Neuronal stem cell (in vitro differentiated cells): ENCODE results near the gene B4GALNT4.

Source experiments
- DNase-seq: peaks from one replicate; pipeline ENCODE4 v3.0.0-alpha.2; 2013; ENCODE audit warnings: low spot score
- H2AFZ ChIP-seq: one replicate; pipeline ENCODE4 v1.6.1; 2013; ENCODE audit warnings: mild to moderate bottlenecking, low read length, inconsistent platforms
- H2AK5ac ChIP-seq: 2 replicates; pipeline ENCODE4 v1.6.1; 2013; ENCODE audit warnings: low read depth, mild to moderate bottlenecking, inconsistent platforms, low read length, moderate library complexity, mixed read lengths
- H2BK120ac ChIP-seq: 2 replicates; pipeline ENCODE4 v1.6.1; 2013; ENCODE audit warnings: low read depth, mild to moderate bottlenecking, inconsistent platforms, low read length, moderate library complexity, mixed read lengths
- H2BK12ac ChIP-seq: one replicate; pipeline ENCODE4 v1.6.1; 2013; ENCODE audit warnings: low read length, inconsistent platforms
- H2BK15ac ChIP-seq: 2 replicates; pipeline ENCODE4 v1.6.1; 2013; ENCODE audit warnings: mild to moderate bottlenecking, low read length, inconsistent platforms, mixed read lengths
- H2BK5ac ChIP-seq: one replicate; pipeline ENCODE4 v1.6.1; 2013; ENCODE audit warnings: inconsistent platforms, mild to moderate bottlenecking, low read length, moderate library complexity
- H3K14ac ChIP-seq: one replicate; pipeline ENCODE4 v1.6.1; 2013; ENCODE audit warnings: low read length, inconsistent platforms
- H3K18ac ChIP-seq: 2 replicates; pipeline ENCODE4 v1.6.1; 2013; ENCODE audit warnings: low read length, inconsistent platforms
- H3K23ac ChIP-seq: 2 replicates; pipeline ENCODE4 v1.6.1; 2013; ENCODE audit warnings: low read depth, mild to moderate bottlenecking, mixed read lengths, low read length, inconsistent platforms; ENCODE audit not compliant: poor library complexity
- H3K27ac ChIP-seq: replicated peaks from 3 replicates; pipeline ENCODE4 v1.5.1; 2013; ENCODE audit warnings: low read length, inconsistent platforms
- H3K27me3 ChIP-seq, 3 experiments: 2 replicates each; pipeline ENCODE4 v1.6.1; 2013; ENCODE audit warnings: low read length in 3 of 3, mild to moderate bottlenecking in 2 of 3, inconsistent platforms in 1 of 3, low read depth in 1 of 3, mixed read lengths in 1 of 3, moderate library complexity in 1 of 3; ENCODE audit not compliant: control insufficient read depth in 3 of 3, insufficient read depth in 3 of 3
- H3K36me3 ChIP-seq, 2 donors: replicated peaks in 1 of 2; 2 replicates each; pipeline ENCODE4 v1.6.1; 2013; ENCODE audit warnings: low read length in 2 of 2; ENCODE audit not compliant: control insufficient read depth in 2 of 2, insufficient read depth in 2 of 2
- H3K4ac ChIP-seq: 2 replicates; pipeline ENCODE4 v1.6.1; 2013; ENCODE audit warnings: inconsistent platforms, mild to moderate bottlenecking, low read length, moderate library complexity
- H3K4me1 ChIP-seq, 2 donors: 1 replicate in 1 of 2; 2 replicates in 1 of 2; pipeline ENCODE4 v1.6.1; 2013; ENCODE audit warnings: low read length in 2 of 2, low read depth in 1 of 2; ENCODE audit not compliant: control insufficient read depth in 2 of 2, insufficient read depth in 1 of 2
- H3K4me2 ChIP-seq: one replicate; pipeline ENCODE4 v1.6.1; 2013; ENCODE audit warnings: mild to moderate bottlenecking, low read length, inconsistent platforms; ENCODE audit not compliant: insufficient read depth, poor library complexity, severe bottlenecking
- H3K4me3 ChIP-seq, 2 donors: 2 replicates each; pipeline ENCODE4 v1.5.1; 2013; ENCODE audit warnings: low read length in 2 of 2, mild to moderate bottlenecking in 2 of 2, inconsistent platforms in 1 of 2, moderate library complexity in 1 of 2
- H3K79me1 ChIP-seq: one replicate; pipeline ENCODE4 v1.6.1; 2013; ENCODE audit warnings: low read depth, mild to moderate bottlenecking, inconsistent platforms, low read length, moderate library complexity
- H3K9ac ChIP-seq: one replicate; pipeline ENCODE4 v1.6.1; 2013; ENCODE audit warnings: mild to moderate bottlenecking, low read depth, low read length, inconsistent platforms; ENCODE audit not compliant: poor library complexity
- H3K9me3 ChIP-seq, 2 donors: replicated peaks in 1 of 2; 2 replicates each; pipeline versions ENCODE3 to v1.6.1; 2013; ENCODE audit warnings: low read length in 2 of 2, mild to moderate bottlenecking in 2 of 2, inconsistent platforms in 1 of 2, low read depth in 1 of 2, mixed read lengths in 1 of 2, moderate library complexity in 1 of 2; ENCODE audit not compliant: control insufficient read depth in 2 of 2, insufficient read depth in 1 of 2
- H4K8ac ChIP-seq: one replicate; pipeline ENCODE4 v1.6.1; 2013; ENCODE audit warnings: low read depth, mild to moderate bottlenecking, inconsistent platforms, low read length, moderate library complexity
- H4K91ac ChIP-seq: one replicate; pipeline ENCODE4 v1.6.1; 2013; ENCODE audit warnings: low read length, low read depth, mild to moderate bottlenecking, inconsistent platforms; ENCODE audit not compliant: poor library complexity
- WGBS, 2 donors: extraction: QIAGEN DNeasy Blood & Tissue Kit; methylation state at CpG; one replicate each; pipeline ENCODE4 v1.1.7; 2013; ENCODE audit warnings: missing lambda C conversion rate in 2 of 2, mixed read lengths in 1 of 2; ENCODE audit not compliant: insufficient read length in 2 of 2, insufficient replicate concordance in 1 of 2; ENCODE audit errors: extremely low coverage in 2 of 2; 5-methylcytosine and 5-hydroxymethylcytosine counted together

B4GALNT4 gene

GRCh38 chr11:356610-357009 lies 12.7 kb upstream of the B4GALNT4 start:
- no peak for DNase-seq

DNA sequence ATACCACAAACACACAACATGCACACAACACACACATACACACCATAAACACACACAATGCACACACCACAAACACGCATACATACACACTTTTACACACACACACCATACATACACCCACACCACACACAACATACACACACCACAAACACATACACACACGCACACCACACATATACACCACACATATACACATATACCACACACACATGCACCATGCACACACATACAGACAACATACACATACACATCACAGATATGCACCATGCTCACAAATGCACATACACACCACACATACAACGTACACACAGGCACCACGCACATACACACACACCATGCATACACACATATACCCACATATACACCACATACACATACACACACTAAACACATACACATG lies 11.7 kb upstream of the B4GALNT4 start:
- Histone ChIP-seq H3K14ac (no peak overlapping the region), H3K4me3 (peak overlapping the region in 1 of 2 donors; percentile 63), H2BK12ac (no peak overlapping the region)

More at GRCh38 chr11:356610-357009, 12.7 kb upstream of the B4GALNT4 start:
- Histone ChIP-seq H3K4me2 (no peak overlapping the region), H3K27me3 (no peaks in the 10 kb centered on the region), H3K4ac (no peak overlapping the region), H3K9me3 (peaks cover 15 to 27% of the 10 kb centered on the region in 2 donors), H2BK5ac (no peak overlapping the region), H3K9ac (peak overlapping the region; percentile 50), H4K91ac (peak overlapping the region; percentile 56), H3K27ac (no peak overlapping the region), H2BK15ac (no peak overlapping the region), H2AK5ac (no peak overlapping the region), H3K18ac (no peak overlapping the region), H2BK12ac (no peak overlapping the region), H2AFZ (no peak overlapping the region), H3K79me1 (peaks cover 4% of the 10 kb centered on the region), H3K4me3 (peak overlapping the region in 1 of 2 donors; percentile 63), H3K36me3 (peaks cover 0 to 11% of the 10 kb centered on the region in 2 donors), H3K4me1 (peaks cover 6 to 12% of the 10 kb centered on the region in 2 donors), H4K8ac (peak overlapping the region; percentile 88), H3K23ac (peak overlapping the region; percentile 29), H3K14ac (peak overlapping the region; percentile 11), H2BK120ac (no peak overlapping the region)
- no CpG with 5 or more reads among the region's 6 CpGs for WGBS, 2 donors

DNA sequence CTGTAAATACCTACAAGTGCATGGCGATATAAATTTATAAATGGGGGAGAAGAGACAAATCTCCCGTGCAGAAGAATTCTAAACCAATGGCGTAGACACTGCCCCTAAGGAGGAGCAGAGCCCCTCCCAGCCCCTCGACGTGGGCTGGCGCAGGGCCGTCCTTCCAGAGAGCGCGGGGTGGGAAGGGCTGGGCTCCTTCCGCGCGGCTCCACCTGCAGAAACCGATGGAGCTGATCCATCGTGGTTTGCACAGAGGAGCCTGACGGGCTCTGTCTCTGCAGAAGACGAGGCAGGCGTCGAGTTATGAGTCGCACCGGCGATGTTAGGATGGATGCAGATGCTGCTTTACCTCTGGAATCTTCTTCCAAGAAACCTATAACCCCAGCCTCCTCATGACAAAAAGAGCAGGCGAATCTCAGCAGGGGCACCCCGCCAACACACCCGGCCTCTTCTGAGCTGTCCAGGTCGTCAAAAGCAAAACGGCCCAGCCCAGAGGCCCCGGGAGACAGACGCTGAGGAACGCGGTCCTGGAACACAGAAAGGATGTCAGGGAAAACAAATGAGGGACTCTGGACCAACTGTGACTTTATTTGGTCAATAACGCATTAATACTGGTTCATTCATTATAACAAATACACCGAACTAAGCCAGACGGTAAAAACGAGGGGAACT lies 11.0 kb upstream of the B4GALNT4 start:
- WGBS, 2 donors: no CpG with 5 or more reads among the region's 34 CpGs
- peak overlapping the region; percentile 59 for H2AFZ ChIP-seq
- H2BK15ac ChIP-seq: no peak overlapping the region
- H3K18ac ChIP-seq: no peak overlapping the region
- no peak overlapping the region for H3K23ac ChIP-seq
- H3K79me1 ChIP-seq: peaks cover 4% of the 10 kb centered on the region
- H2BK5ac ChIP-seq: no peak overlapping the region
- H3K9me3 ChIP-seq: peaks cover 15 to 29% of the 10 kb centered on the region in 2 donors
- no peak overlapping the region for H4K91ac ChIP-seq
- no peak overlapping the region for H3K4me3 ChIP-seq
- no peak overlapping the region for H3K9ac ChIP-seq
- no peak overlapping the region for H2BK12ac ChIP-seq
- DNase-seq: no peak
- H3K27ac ChIP-seq: no peak overlapping the region
- H2BK120ac ChIP-seq: no peak overlapping the region
- H4K8ac ChIP-seq: no peak overlapping the region
- H2AK5ac ChIP-seq: no peak overlapping the region
- no peak overlapping the region for H3K4ac ChIP-seq
- peaks cover 0 to 11% of the 10 kb centered on the region in 2 donors for H3K36me3 ChIP-seq
- no peak overlapping the region for H3K14ac ChIP-seq
- no peaks in the 10 kb centered on the region for H3K27me3 ChIP-seq
- peaks cover 6 to 12% of the 10 kb centered on the region in 2 donors for H3K4me1 ChIP-seq
- H3K4me2 ChIP-seq: no peak overlapping the region

More for the DNA sequence above, 11.7 kb upstream of the B4GALNT4 start:
- H3K9me3 ChIP-seq: peaks cover 15 to 28% of the 10 kb centered on the region in 2 donors
- H3K36me3 ChIP-seq: peaks cover 0 to 11% of the 10 kb centered on the region in 2 donors
- H4K8ac ChIP-seq: no peak overlapping the region
- H3K18ac ChIP-seq: no peak overlapping the region
- no peak overlapping the region for H3K27ac ChIP-seq
- no peak overlapping the region for H2BK120ac ChIP-seq
- no peak overlapping the region for H2BK15ac ChIP-seq
- H3K4me1 ChIP-seq: peaks cover 6 to 12% of the 10 kb centered on the region in 2 donors
- WGBS, 2 donors: 100% methylated on average over 1 to 2 of the region's 4 CpGs
- H4K91ac ChIP-seq: peak overlapping the region; percentile 56
- H3K79me1 ChIP-seq: peaks cover 4% of the 10 kb centered on the region
- H3K4me2 ChIP-seq: no peak overlapping the region
- DNase-seq: no peak
- no peaks in the 10 kb centered on the region for H3K27me3 ChIP-seq
- H3K23ac ChIP-seq: no peak overlapping the region
- H2AFZ ChIP-seq: no peak overlapping the region
- no peak overlapping the region for H3K4ac ChIP-seq
- H2AK5ac ChIP-seq: no peak overlapping the region
- peak overlapping the region; percentile 50 for H3K9ac ChIP-seq
- no peak overlapping the region for H2BK5ac ChIP-seq

GRCh38 chr11:359181-359714 lies 10.1 kb upstream of the B4GALNT4 start:
- Histone ChIP-seq H2BK5ac (no peak overlapping the region), H3K27me3 (no peaks in the 10 kb centered on the region), H3K4ac (no peak overlapping the region), H3K18ac (no peak overlapping the region), H4K91ac (no peak overlapping the region), H2AFZ (no peak overlapping the region), H2BK15ac (no peak overlapping the region), H3K4me3 (no peak overlapping the region), H3K4me1 (peaks cover 6 to 14% of the 10 kb centered on the region in 2 donors), H3K4me2 (no peak overlapping the region), H3K9ac (no peak overlapping the region), H2BK120ac (no peak overlapping the region), H2BK12ac (no peak overlapping the region), H4K8ac (no peak overlapping the region), H3K23ac (no peak overlapping the region), H2AK5ac (no peak overlapping the region), H3K27ac (no peak overlapping the region), H3K79me1 (peaks cover 4% of the 10 kb centered on the region), H3K36me3 (peaks cover 0 to 11% of the 10 kb centered on the region in 2 donors), H3K14ac (no peak overlapping the region), H3K9me3 (peaks cover 13 to 29% of the 10 kb centered on the region in 2 donors)
- DNase-seq: no peak
- WGBS, 2 donors: no CpG with 5 or more reads among the region's 5 CpGs
